ENCODE results near the gene ESRP2.

DNA sequence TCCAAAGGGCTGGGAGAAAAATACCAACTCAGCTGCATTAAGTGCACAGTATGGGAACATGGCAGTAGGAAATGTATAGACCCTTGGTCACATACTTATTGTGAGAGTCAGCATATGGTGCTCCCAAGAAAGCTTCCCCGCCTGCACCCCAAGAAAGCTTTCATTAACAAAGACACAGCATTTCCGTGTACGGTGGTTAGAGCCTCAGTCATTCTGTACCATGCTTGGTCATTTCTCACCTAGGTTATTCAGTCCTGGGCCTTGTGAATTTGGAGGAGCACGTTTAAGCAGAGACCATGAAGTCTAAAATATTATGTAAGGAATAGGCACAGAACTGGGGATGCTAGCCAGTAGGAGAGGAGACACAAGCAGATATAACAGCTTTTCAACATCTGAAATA, 56.1 kb downstream of the ESRP2 start:
- no peak for TF ChIP-seq EZH2phosphoT487 (IDR thresholded peaks at IDR 0.05; ENCODE audit: low read length)
- TF ChIP-seq EZH2 (optimal IDR thresholded peaks at IDR 0.05; ENCODE audit: low read depth, low read length), result no peak

Measured in MM.1S (cell line).